Measurements from ENCODE around the gene HLA-DOA.

Gene HLA-DOA

DNA sequence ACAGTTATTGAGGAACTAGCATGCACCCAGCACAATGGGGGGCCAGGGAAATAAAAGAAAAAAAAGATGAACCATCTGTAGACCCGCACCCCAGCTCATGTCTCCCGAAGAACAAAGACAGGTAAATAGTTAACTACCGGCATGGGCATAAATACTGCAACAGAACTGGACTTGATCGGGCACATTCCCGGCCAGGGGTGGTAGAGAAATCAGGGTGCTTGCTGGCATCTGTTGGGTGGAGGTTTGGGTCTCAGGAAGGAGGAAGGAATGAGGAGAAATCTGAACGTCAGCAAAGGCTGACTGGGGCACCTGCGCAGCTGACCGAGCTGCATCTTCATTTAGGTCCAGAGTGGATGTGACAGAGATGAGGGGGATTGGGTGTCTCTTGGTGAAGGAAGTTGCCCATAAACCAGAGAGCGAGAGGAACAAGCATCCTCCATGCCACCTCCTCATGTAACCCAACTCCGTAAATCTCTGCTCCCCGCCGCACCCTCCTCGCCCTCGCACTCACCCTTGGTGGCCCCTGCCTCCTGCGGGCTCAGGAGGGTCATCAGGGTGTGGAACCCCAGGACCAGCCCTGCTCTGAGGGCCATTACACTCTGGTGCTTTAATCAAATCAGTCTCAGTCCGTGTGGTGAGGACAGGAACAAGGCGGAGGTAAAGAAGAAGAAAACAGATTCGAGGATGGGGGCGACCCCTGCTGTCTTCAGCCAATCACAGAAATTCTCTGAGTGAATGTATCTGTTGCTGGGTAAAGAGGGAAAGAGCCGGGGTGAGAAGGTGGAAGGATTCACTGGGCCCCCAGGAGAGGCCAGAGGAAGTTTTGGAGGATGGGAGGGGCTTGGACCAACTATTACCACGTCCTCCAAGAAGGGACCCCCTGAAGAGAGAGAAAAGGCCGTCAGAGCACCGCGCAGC is at the start of gene HLA-DOA:
Gene HLA-DOA (minus strand): TSS at position 648 of the 918 bp plus-strand sequence.
- DNase-seq: no peak

DNA sequence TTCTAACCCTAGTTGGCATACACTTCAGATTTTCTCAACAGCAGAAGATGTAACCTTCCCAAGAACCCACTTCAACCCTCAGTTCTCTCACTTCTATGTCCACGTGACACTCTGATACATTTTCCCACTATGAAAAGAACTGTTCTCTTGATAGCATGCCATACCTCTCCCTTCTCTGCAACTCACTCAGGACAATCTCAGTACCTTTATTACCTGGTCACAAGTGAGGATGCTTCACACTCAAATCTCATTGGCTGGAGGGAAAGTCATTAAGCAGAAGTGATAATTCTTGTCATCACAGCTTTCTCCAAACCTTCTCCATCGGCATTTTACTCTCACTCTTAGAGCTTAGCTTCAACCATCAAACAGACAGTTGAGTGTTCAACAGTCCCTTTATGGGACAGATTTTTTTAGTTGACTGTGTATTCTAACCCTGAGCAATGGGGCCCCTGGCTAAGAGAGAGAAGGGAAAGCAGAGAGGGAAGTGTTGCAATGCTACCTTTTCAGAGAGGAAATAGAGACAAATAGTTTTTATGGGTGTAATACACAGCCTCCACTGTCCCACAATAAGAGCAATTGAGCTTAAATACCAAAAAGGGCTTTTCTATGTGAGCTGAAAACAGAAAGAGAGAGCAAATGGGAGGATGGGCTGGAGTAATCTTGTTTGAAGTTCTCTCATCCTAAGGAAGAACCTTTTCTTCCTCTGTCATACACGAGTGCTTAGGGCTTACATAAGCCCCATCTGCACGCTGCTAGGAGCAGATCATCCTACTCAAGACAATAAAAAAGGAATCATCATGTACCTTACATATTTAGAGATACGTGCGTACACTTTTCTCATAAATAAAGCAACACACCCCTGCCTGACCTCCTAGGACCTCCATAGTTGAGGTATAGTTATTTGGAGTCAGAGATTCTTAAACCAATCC is 48.1 kb upstream of the HLA-DOA start:
- DNase-seq: no peak

DNA sequence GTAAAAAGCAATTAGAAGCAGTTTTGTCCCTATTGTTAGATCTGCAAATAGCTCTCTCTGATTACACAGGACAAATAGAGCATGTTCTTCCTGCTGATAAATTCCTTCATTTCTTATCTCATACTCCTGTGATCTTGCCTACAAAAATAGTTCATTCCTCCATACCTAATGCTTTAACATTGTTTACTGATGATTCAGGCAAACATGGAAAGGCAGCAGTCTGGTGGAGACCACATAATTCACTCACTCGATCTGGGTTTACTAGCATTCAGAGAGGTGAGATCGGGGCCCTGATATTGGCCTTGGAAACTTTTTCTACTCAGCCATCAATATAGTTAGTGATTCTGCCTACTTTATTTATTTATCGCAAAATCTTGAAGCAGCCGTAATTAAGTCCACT is 43.8 kb upstream of the HLA-DOA start:
- no peak for DNase-seq

DNA sequence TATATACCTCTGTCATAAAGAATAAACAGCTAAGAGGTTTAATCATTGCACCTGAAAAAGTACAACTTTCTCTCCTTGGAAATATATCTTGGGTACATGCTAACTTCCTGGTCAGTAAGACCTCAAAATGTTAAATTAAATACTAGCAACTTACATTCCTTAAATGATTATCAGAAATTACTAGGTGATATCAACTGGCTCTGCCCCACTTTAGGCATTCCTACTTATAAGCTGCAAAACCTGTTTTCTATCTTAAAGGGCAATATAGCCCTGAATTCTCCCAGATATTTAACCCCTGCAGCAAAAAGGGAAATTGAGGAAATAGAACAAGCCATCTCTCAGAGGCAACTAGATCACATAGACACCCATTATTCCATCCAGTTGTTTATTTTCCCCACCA is 43.2 kb upstream of the HLA-DOA start:
- no peak for DNase-seq

DNA sequence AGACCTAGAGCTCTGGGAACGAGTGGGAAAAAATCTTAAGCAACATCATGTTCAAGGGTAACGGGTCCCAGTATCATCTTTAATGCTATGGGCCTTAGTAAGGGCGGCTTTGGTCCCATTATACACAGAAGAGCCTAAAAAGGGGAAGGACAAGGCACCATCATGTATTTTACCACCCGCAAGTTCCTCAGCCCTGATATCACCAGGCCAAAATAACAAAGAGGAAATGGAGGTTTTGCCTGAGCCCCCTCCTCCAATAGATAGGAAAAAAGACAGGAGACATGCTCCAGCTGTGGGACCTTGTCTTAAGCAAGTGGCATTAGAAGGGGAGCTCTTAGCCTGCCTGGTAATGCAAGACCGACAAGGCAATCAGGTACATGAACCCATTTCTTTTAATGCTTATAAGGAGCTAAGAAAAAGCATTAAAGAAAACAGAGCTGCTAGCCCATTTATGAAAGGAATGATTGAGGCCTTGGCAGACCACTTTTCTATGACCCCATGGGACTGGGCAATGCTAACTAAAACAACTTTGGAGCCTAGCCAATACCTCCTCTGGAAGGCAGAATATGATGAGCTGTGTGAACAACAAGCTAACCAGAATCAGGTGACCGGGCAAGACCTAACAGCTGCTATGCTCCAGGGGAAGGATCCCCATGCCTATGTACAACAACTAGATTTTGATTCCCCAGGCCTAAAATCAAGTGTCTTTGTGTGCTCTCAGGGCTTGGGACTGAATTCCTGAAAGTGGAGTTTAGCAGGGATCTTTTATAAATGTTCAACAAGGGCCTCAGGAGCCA is 40.8 kb upstream of the HLA-DOA start:
- DNase-seq: no peak

DNA sequence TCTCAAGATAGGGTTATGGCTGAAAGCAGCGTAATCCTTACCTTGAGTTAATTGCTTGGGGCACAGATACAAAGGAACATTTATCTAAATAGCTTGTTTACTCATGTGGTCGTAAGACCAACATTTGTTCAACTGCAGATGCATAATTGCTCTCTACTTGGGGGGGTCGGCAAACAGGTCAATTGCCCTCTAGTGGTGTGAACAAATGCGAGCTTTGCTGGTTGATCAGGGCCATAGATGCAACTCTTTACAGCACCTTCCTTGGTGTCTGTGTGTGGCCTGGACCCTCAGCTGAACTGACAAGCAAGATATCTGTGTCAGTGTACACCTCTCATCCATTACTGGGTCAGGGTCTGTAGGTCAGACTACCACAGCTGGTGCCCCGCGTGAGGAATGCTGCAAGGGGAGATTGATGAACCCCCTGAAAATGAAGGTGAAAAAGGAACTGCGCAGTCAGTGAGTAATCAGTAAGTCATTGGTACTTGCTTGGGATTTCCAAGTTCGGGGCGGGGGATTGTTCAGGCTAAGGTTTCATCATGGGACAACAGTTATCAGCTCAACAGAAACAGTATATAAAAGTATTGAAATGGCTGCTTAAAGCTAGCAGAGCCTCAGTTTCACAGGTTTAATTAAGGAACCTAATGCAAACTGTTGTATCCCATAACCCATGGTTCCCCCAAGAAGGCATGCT is 40.1 kb upstream of the HLA-DOA start:
- no peak for DNase-seq

- DNase-seq: no peak
Measured at GRCh38 chr6:33040157-33040556, 30.8 kb upstream of the HLA-DOA start.

DNA sequence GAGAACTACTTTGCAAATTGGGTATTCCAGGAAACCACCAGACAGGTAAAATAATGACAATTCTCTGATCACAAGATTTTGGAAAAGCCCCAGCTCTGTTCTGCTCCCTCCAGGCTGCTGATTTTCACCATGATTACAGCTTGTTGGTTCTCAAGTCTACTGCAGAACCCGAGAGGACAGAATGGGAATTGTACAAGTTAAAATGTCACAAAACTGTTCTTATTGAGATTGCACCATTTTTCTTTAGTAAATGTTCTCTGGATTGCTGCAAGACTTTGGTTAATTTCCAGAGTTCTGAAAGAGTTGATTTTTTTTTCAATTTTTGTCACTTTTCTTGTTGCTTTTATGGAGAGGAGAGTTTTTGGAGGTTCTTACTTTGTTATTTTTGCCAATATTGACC is 27.1 kb upstream of the HLA-DOA start:
- DNase-seq: no peak

DNA sequence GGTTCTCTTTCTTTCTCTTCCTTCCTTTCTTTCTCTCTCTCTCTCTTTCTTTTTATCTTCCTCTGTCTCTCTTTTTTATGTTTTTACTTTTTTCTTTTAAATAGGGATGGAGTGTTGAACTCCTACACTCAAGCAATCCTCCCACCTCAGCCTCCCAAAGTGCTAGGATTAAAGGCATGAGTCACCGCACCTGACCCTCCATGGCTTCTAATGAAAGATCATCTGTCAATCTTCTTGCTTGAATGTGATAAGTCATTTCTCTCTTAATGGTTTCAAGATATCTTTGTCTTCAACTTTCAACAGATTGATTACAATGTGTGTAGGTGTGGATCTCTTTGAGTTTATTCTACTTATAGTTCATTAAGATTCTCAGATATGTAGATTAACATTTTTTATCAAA is 25.2 kb upstream of the HLA-DOA start:
- DNase-seq: no peak

DNA sequence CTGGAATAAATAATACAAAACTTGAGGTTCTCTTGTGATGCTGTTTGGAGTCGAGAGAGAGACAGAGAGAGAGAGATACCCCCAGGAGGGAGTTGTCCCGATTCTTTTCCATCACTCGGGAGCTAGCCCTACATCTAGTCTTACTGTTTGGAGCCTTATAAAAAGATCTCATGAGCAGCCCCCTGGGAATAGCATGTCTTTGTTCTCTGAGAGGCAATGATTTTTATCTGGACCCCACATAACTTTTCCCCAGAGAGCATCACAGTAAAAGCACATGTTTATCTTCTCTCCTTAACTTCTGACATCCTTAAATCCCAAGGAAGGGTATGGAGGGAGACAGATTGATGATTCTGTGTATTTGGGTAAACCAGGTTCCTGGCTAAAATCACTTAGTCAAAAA is 20.9 kb upstream of the HLA-DOA start:
- DNase-seq: no peak

GRCh38 chr6:33029328-33030184 is 20.2 kb upstream of the HLA-DOA start:
- no peak for DNase-seq

DNA sequence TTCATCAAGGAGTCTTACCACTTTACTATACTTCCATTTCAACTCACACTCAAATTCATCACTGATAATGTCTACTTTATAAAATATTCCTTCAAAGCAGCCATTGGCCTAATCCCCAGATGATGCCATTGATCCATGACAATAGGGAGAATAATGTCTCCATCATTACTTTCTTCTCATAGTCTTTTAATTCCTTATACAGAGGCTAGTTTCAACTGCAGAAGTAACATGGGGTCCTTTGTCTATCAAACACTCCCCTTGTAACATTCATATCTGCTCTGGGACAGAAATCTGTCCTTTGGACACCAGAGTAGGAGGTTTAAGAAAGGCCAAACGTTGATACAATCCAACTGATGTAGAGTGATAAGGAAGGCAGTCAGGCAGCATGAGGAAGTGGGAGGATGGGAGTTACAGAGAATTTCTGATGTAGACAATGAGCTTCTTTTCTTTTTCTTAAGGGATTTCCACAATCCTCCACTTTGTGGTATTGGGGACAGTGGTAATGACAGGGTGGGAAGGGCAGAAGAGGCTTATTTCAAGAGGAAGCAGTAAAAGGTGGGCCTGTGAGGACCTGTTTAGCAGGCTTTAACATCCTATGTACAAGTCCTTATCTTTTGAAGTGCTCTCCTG is 18.9 kb upstream of the HLA-DOA start:
- DNase-seq: no peak

DNA sequence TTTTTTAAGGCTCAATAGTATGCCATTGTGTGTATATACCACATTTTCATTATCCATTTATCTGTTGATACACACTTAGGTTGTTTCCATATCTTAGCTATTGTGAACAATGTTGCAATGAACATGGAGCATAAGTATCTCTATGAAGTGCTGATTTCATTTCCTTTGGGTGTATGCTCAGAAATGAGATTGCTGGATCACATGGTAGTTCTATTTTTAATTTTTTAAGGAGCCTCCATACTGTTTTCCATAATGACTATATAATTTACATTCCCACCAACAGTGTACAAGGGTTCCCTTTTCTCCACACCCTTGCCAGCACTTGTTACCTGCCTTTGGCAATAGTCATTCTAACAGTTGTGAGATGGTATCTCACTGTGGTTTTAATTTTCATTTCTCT is 15.1 kb upstream of the HLA-DOA start:
- DNase-seq: no peak

DNA sequence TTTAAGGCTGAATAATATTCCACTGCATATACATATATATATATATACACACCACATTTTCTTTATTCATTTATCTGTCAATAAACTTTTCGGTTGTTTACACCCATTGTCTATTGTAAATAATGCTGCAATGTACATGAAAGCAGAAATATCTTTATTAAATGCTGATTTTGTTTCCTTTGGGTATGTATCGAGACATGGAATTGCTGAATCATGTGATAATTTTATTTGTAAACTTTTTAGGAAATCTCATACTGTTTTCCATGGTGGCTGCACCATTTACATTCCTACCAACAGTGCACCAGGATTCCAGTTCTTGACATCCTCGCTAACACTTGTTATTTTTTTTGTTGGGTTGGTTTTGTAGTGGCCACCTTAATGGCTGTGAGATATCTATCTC is 14.1 kb upstream of the HLA-DOA start:
- no peak for DNase-seq

DNA sequence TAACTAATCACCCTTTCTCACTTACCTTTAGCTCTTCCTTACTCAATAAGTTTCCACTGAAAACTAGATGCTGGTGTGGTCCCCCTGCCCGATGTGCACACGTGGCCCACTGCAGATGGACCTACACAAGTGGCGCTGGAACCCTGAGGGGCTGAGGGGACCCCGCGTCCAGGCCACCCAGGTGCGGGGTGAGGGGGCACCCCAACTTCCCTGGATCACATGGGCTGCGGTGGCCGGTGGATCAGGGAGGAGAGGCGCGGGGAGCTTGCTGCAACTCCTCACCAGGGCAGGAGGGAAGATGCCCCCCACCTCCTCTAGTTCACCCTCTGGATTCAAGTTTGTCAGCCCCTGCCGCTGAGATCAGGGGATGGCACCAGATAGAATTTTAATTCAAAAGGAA is 12.5 kb upstream of the HLA-DOA start:
- DNase-seq: no peak

GRCh38 chr6:33019372-33019771 is 10.0 kb upstream of the HLA-DOA start:
- DNase-seq: no peak

GRCh38 chr6:33018904-33019303 is 9.5 kb upstream of the HLA-DOA start:
- no peak for DNase-seq

GRCh38 chr6:33018418-33018817 is 9.0 kb upstream of the HLA-DOA start:
- DNase-seq: no peak

DNA sequence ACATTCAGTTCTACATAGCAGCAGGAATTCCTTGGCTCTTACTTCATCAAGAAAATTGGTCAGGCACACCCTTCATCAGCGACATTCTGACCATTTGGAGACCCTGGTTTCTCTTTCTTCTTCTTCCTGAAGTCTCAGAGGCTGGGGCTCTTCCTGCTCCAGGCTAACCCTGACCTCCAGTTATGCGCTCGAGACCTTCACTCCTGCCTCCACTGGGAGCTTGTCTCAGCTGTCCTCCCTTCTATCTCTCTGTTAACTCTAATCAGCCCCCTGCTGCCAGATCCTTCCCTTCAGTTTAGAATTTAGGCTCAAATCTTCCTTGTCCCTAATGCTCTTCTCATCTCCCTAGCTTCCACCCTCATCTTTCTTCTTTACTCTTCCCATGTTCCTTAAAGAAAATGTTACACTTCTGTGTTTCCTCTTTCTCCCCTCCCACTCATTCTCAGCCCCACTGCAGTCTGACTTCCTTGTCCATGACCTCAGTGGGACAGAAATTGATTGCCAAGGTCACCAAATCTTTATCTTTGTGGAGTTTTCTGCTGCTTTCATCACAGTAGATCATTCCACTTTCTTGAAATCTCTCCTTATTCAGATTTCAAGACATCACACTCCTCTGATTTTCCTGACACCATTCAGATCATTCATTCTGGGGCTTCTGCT is 8.4 kb upstream of the HLA-DOA start:
- DNase-seq: no peak

DNA sequence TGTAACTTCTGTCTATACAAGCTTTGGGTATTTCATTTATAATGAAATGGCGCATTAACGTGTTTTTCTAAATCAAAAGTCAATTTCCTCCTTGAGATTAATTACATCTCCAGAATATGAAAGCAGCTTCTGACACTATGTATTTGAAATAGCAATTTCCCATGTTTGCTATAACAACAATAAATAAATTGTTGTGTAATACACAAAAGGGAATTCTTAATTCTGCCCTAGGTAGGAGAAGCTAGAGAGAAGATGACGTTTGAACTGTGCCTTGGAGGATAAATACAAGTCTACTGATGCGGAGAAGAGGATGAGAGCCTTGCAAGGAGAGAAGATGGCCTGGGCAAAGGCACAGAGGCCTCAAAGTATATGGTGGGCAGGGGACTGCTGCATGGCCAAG is 7.6 kb upstream of the HLA-DOA start:
- DNase-seq: no peak
